GM19025 (cell line): ENCODE measurements around the gene TBC1D17.
A peak's percentile ranks its signal among the peaks of the same experiment; 100 is the strongest.

Experiments used
- ATAC-seq: cut with Tn5 transposase; IDR thresholded peaks from one replicate; pipeline ENCODE4 v1.9.1; 2021; ENCODE audit warnings: mild to moderate bottlenecking, low read depth, moderate library complexity; ENCODE audit not compliant: unreplicated experiment

TBC1D17 gene

GRCh38 chr19:49847731-49848696, 29.5 kb upstream of the TBC1D17 start:
- ATAC-seq: no peak

GRCh38 chr19:49848938-49849337, 28.6 kb upstream of the TBC1D17 start:
- ATAC-seq: no peak

- no peak for ATAC-seq
Observed at GRCh38 chr19:49849433-49850220, 27.9 kb upstream of the TBC1D17 start.

GRCh38 chr19:49850221-49850486, 27.3 kb upstream of the TBC1D17 start:
- no peak for ATAC-seq

GRCh38 chr19:49850487-49851342, 26.8 kb upstream of the TBC1D17 start, which contains the start of gene PTOV1:
TSS of gene PTOV1 (plus strand) at chr19:49851159.
- peak; percentile 69 for ATAC-seq

- ATAC-seq: peak; percentile 7
Observed at GRCh38 chr19:49851456-49852259, 25.8 kb upstream of the TBC1D17 start.

GRCh38 chr19:49852631-49853126, 24.8 kb upstream of the TBC1D17 start:
- ATAC-seq: no peak

GRCh38 chr19:49853852-49854377, 23.6 kb upstream of the TBC1D17 start:
- no peak for ATAC-seq

- ATAC-seq: no peak
Observed at GRCh38 chr19:49854378-49855263, 22.9 kb upstream of the TBC1D17 start.

GRCh38 chr19:49855277-49855675, 22.2 kb upstream of the TBC1D17 start:
- no peak for ATAC-seq

GRCh38 chr19:49855676-49856573, 21.6 kb upstream of the TBC1D17 start:
- no peak for ATAC-seq

- no peak for ATAC-seq
Observed at GRCh38 chr19:49856574-49857021, 20.9 kb upstream of the TBC1D17 start.

GRCh38 chr19:49857061-49857837, 20.3 kb upstream of the TBC1D17 start:
- no peak for ATAC-seq

- no peak for ATAC-seq
Observed at GRCh38 chr19:49857838-49858087, 19.7 kb upstream of the TBC1D17 start.

GRCh38 chr19:49858088-49858985, 19.2 kb upstream of the TBC1D17 start:
- ATAC-seq: no peak
